ENCODE results near the gene MC4R. TPM values are rescaled to one million over a fixed set of nuclear protein-coding genes. Genes with fewer than 3 reads are reported as not detected.

The MC4R gene
- total RNA-seq, 1 donor = not detected

DNA sequence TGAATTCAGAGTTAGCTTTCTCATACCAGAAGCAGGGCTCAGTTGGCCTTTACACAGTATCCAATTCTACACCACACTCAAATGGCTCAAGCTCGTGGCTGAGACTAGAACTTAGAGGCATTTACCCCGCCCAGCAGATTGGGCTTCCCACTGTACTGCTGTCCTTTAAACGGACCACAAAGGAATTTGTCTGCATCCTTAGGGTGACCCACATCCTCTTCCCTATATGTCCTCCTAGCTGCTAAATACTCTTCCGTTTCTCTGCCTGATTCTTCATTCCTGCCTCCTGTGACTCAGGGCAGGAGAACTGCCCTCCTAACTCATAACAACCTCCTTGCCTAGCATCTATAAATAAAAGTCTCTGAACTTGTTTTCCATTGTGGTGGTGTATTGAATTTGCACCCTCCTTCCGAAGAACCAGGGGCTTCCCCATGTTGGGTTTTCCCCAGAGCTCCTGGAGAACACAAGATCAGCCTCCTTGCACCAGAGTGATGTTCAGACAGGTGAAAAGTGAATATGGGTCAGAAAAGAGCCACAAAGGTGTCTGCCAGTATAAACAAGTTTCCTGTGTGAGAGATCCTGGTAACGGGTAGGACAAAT is 32.0 kb upstream of the MC4R start:
- TF ChIP-seq CTCF (IDR thresholded peaks at IDR 0.05; ENCODE audit: insufficient read depth, low read length) = no peak
- H3K4me3 ChIP-seq (ENCODE audit: low read depth, low read length) = no peak overlapping the region
- no peak for DNase-seq (ENCODE audit: low read depth)

GRCh38 chr18:60401346-60401745 is 28.8 kb upstream of the MC4R start:
- no peak overlapping the region for H3K4me3 ChIP-seq (ENCODE audit: low read depth, low read length)
- DNase-seq (ENCODE audit: low read depth) = no peak
- no peak for TF ChIP-seq CTCF (IDR thresholded peaks at IDR 0.05; ENCODE audit: insufficient read depth, low read length)

DNA sequence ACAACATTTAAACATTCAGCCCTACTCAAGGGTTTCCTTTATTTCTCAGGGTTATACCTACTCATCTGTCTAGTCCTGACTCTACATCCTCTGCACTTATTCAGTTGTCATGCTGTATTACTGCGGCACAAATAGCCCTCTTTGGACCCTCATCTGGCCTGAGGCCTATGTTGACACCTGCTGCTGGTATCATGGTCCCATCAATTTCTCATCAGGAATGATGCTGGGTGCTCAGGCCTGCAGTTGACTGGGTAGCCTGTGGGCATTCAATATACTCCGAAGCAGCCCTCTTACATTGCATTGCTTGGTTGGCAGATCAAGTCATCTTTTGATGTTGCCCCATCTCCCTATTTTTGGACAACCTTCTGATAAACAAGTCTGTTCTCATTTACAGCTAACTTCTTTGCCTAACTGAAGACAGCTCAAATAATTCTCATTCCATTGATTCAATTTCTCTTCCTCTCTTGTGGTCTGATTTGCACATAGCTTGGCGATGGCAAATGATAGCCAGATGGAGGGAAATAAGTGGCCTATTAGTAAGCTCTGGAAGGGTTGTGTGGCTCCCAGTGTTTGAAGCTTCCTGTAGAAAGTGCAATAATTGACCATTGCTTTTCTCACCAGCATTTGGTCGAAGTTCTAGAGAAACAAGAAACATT is 19.1 kb upstream of the MC4R start:
- no peak overlapping the region for H3K4me3 ChIP-seq (ENCODE audit: low read depth, low read length)
- no peak for TF ChIP-seq CTCF (IDR thresholded peaks at IDR 0.05; ENCODE audit: insufficient read depth, low read length)
- no peak for DNase-seq (ENCODE audit: low read depth)

DNA sequence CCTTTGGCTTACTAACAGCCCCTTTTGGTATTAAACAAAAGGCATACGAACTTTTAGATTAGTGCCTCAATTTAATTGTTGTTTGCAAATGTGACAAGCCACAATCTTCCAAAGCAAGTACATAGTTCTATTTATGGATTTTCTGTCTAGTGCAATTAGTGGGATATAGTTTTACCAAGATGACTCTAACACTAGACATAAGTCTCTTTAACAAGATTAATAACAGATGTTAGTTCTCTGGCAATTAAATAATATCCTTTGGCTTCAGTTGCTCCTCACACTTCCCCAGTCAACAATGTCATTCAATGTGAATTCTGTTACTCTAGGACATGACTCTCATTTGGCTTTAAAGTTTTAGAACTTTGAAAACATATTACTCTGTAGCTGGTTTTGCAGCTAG is 16.7 kb upstream of the MC4R start:
- TF ChIP-seq CTCF (IDR thresholded peaks at IDR 0.05; ENCODE audit: insufficient read depth, low read length) = no peak
- H3K4me3 ChIP-seq (ENCODE audit: low read depth, low read length) = no peak overlapping the region
- no peak for DNase-seq (ENCODE audit: low read depth)

GRCh38 chr18:60385693-60386092 is 13.1 kb upstream of the MC4R start:
- no peak for TF ChIP-seq CTCF (IDR thresholded peaks at IDR 0.05; ENCODE audit: insufficient read depth, low read length)
- DNase-seq (ENCODE audit: low read depth) = no peak
- H3K4me3 ChIP-seq (ENCODE audit: low read depth, low read length) = no peak overlapping the region

GRCh38 chr18:60383893-60384292 is 11.3 kb upstream of the MC4R start:
- H3K4me3 ChIP-seq (ENCODE audit: low read depth, low read length) = no peak overlapping the region
- no peak for TF ChIP-seq CTCF (IDR thresholded peaks at IDR 0.05; ENCODE audit: insufficient read depth, low read length)
- no peak for DNase-seq (ENCODE audit: low read depth)
